HFF-Myc (cell line): ENCODE data around the gene PCDH19.

Experiments
- DNase-seq: peaks from one replicate; pipeline ENCODE4 v3.0.0-alpha.2; 2011; ENCODE audit warnings: low read depth; ENCODE audit errors: extremely low read depth
- H3K4me3 ChIP-seq: replicated peaks from 2 replicates; pipeline ENCODE4 v1.5.1; 2011; ENCODE audit warnings: low read depth, mild to moderate bottlenecking, control low read depth, low read length
- TF ChIP-seq, protein P1 (sequence below): IDR thresholded peaks from 2 replicates; pipeline ENCODE4 v1.5.1; 2012; ENCODE audit warnings: mild to moderate bottlenecking, low read depth, low read length, control low read depth; ENCODE audit errors: missing control alignments

The PCDH19 gene

DNA sequence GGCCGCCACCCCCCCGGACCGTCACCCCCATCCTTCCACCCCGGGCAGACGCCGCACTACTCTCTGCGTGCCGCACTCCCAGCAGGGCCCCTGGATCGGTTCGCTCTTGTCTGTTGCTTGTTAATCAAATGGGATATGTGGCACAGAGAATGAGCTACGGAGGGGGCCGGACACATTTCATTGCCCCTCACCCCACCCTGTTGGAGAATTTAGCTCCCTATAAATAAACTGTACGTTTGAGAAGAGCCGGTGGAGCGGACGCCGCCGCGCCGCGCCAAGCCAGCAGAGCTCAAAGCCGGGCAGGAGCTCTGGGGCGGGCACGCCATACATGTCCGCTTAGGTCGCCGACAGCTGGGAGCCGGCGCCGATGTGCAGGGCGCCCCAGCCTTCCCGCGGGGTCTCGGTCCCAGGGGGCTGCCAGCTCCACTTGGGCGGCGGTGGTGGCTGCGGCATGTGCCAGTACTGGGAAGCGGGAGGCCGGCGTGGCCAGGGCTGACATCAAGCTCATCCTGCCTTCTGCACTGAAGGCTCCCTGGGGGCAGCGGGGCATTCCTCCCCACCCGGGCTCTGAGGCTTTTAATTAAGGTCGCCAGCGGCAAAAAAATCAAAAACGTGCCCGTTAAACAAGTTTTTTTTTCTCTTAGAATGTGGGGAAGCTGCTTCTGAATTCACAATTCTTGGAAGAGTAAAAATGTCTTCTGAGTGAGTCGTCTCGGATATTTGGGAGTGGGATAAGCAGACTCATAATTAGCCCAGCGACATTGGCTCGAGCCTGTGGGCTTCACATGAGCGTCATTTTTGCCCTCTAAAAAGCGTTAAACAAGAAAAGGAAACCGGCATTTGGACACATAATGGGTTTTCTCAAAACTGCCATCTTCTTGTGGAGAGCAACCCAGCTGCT, 1.1 kb upstream of the PCDH19 start:
- TF ChIP-seq, protein P1, sequence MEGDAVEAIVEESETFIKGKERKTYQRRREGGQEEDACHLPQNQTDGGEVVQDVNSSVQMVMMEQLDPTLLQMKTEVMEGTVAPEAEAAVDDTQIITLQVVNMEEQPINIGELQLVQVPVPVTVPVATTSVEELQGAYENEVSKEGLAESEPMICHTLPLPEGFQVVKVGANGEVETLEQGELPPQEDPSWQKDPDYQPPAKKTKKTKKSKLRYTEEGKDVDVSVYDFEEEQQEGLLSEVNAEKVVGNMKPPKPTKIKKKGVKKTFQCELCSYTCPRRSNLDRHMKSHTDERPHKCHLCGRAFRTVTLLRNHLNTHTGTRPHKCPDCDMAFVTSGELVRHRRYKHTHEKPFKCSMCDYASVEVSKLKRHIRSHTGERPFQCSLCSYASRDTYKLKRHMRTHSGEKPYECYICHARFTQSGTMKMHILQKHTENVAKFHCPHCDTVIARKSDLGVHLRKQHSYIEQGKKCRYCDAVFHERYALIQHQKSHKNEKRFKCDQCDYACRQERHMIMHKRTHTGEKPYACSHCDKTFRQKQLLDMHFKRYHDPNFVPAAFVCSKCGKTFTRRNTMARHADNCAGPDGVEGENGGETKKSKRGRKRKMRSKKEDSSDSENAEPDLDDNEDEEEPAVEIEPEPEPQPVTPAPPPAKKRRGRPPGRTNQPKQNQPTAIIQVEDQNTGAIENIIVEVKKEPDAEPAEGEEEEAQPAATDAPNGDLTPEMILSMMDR, result no peak
- DNase-seq, result no peak
- H3K4me3 ChIP-seq, result no peak overlapping the region

DNA sequence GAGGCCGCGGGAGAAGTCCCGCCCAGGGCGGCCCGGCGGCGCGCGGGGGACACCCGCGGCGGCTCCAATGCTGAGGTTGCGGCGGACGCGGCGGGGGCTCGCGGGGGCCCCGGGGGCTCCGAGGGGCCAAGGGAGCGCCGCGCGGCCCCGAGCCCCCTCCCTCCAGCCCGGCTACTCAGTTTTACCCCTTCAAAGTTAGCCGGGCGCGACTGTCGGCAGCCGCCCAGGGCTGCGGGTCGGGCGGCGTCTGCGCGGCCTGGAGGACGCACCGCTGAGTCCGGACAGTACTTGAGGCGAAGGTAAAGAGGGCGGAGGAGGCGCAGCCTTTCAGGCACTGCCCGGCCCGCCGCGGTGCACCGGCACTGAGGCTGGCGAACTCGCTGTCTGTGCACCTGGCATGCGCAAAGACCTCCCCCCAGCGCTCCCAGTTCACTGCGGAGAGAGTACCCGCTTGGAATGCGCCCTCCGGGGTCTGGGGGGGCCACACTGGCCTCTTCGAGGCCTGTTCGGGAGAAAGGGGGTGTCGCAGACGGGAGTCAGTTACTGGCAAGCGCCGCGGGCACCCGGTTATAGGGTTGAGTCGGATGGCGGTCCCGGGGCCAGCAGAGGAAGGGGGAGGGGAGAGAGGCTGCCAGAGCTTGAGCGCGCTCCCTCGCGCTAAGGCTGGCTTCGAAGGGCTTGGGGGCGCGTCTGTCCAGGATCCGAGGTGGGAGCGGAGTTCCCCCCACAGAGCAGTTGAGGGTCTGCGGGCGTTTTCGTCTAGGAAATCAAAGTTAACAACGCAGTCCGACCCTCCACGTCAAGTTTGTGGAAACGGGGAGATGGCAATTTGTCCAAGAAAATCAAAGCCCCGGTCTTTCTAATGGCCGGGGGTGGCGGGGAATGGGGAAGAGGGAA, 1.1 kb downstream of the PCDH19 start:
- no peak for DNase-seq
- no peak overlapping the region for H3K4me3 ChIP-seq
- TF ChIP-seq, protein P1, result no peak

DNA sequence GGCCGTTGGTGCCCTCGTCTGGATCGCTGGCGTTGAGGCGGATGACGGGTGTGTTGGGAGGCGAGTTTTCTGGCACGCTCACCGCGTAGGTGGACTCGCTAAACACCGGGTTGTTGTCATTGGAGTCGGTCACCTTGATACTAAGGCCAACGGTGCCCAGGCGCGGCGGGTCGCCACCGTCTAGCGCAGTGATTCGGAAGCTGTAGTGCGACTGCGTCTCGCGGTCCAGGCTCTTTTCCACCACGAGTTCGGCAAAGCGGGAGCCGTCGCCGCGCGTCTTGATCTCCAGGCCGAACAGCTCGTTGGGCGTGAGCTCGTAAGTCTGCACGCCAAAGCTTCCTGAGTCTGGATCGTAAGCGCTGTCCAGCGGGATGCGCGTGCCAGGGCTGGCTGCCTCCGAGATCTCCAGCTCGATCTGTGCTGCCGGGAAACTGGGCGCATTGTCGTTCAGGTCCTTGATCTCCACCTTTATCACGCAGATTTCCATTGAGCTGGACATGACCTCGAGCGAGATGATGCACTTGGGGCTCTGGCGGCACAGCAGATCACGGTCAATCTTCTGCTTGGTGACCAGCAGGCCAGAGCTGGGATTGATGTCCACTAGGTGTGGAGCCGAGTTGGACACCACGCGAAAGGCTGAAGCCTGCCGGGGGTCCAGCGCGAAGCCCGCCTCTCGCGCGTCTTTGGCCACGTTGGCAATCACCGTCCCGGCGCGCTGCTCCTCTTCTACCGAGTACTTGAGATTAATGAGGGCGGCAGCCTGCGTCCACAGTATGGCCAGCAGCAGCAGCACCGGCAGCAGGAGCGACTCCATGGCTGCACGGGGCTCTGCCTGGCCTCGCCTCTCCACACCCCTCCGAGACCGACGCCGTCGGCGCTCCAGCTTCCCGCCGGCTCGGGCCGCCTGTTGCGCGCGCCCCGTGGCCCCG, 2.0 kb downstream of the PCDH19 start:
- DNase-seq, result no peak
- TF ChIP-seq, protein P1, result no peak
- H3K4me3 ChIP-seq, result no peak overlapping the region

DNA sequence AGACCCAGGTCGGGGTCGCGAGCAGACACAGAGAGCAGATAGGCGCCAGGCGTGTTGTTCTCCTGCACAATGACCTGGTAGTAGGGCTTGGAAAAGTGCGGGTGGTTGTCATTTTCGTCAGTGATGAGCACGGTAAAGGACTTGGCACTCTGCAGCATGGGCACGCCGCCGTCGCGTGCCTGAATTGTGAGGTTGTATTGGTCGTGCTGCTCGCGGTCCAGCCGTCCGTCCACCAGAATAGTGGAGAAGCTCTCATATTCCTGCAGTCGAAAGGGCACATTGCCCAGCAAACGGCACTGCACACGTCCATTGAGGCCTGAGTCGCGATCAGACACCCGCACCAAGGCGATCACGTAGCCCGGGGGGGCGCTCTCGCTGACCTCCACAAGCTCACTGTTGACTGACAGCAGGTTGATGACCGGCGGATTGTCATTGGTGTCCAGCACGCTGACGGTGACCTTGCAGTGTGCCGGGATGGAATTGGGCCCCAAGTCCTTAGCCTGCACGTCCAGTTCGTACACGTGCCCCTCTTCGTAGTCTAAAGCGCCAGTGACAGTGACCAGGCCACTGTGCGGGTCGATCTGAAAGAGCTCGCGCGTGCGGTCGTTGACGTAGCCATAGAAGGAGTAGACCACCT, 2.8 kb downstream of the PCDH19 start:
- H3K4me3 ChIP-seq, result no peak overlapping the region
- no peak for DNase-seq
- TF ChIP-seq, protein P1, result no peak

DNA sequence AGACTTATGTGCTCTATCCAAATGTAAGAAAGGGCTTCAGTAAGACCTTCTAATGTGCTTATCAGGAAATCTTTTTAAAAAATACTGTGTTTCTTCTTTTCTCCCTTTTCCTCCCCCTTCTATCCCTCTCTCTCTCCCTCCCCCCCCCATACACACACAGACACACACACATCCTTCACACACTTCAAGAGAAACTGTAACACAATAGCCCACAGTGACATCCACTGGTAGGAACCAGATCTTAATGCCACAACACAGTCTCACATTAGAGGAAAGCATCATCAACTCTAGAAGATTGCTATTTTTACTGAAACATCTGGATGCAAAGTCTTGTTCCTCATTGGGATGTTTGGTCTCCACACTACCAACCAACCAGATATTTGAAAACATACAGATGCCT, 4.6 kb downstream of the PCDH19 start:
- TF ChIP-seq, protein P1, result no peak
- DNase-seq, result no peak

DNA sequence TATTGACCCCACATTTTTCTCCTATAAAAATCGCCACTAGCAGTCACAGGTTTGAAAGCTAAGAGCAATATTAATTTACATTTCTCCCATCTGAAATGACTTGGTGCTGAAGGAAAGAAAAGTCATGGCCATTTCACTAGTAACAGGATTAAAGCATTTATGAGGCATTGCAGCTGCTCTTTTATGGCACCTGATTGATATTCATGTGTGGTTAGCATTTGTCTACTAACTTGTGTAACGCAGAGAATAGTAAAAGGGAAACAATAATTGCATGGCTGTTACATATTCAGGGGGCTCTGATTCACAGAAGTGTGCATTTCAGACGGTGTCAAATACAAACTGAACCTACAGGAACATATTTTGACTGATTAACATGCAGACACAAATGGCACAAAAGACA, 5.2 kb downstream of the PCDH19 start:
- no peak overlapping the region for H3K4me3 ChIP-seq
- TF ChIP-seq, protein P1, result no peak
- DNase-seq, result no peak

More for the DNA sequence above, 4.6 kb downstream of the PCDH19 start:
- no peak overlapping the region for H3K4me3 ChIP-seq
